Cortex of kidney (tissue), 1 donor: Measurements from ENCODE around the gene SLCO2B1.

Experiments used
- DNase-seq: peaks from one replicate; lab custom pipeline; 2025; lab: John Stamatoyannopoulos, UW

The SLCO2B1 gene

GRCh38 chr11:75223954-75224643 is 73.2 kb downstream of the SLCO2B1 start:
- no peak for DNase-seq

- no peak for DNase-seq
Observed at GRCh38 chr11:75225794-75226193, 74.9 kb downstream of the SLCO2B1 start.

GRCh38 chr11:75229466-75229865 is 78.6 kb downstream of the SLCO2B1 start:
- DNase-seq = no peak

GRCh38 chr11:75230621-75231020 is 79.7 kb downstream of the SLCO2B1 start:
- no peak for DNase-seq

GRCh38 chr11:75233754-75234172 is 82.9 kb downstream of the SLCO2B1 start:
- DNase-seq = no peak

- DNase-seq = no peak
Observed at GRCh38 chr11:75236062-75236461, 85.2 kb downstream of the SLCO2B1 start.

- no peak for DNase-seq
Observed at GRCh38 chr11:75237050-75237449, 86.1 kb downstream of the SLCO2B1 start.

GRCh38 chr11:75238595-75239440 is 87.9 kb downstream of the SLCO2B1 start:
- no peak for DNase-seq

GRCh38 chr11:75239531-75240290 is 88.8 kb downstream of the SLCO2B1 start:
- DNase-seq = no peak

GRCh38 chr11:75240311-75241035 is 89.6 kb downstream of the SLCO2B1 start, which contains the start of gene TPBGL:
TPBGL (plus strand) TSS chr11:75240774; CDS start chr11:75241050, 276 bp downstream.
- DNase-seq = no peak

GRCh38 chr11:75241036-75241905 is 90.4 kb downstream of the SLCO2B1 start:
- DNase-seq = no peak

- no peak for DNase-seq
Observed at GRCh38 chr11:75241906-75242644, 91.2 kb downstream of the SLCO2B1 start.

- DNase-seq = no peak
Observed at GRCh38 chr11:75242722-75243600, 92.1 kb downstream of the SLCO2B1 start.

- no peak for DNase-seq
Observed at GRCh38 chr11:75244052-75244814, 93.3 kb downstream of the SLCO2B1 start.

- no peak for DNase-seq
Observed at GRCh38 chr11:75245356-75246005, 94.6 kb downstream of the SLCO2B1 start.

- no peak for DNase-seq
Observed at GRCh38 chr11:75246006-75246670, 95.2 kb downstream of the SLCO2B1 start.

- no peak for DNase-seq
Observed at GRCh38 chr11:75246671-75247350, 95.9 kb downstream of the SLCO2B1 start.
